HepG2 (cell line): ENCODE measurements around the gene RUVBL1. TPM values are rescaled to one million over a fixed set of nuclear protein-coding genes. Genes with fewer than 3 reads are reported as not detected.

Experiments used
- ERF ChIP-seq: IDR thresholded peaks from 2 replicates; pipeline ENCODE4 v1.6.1; 2018; ENCODE audit warnings: missing biosample characterization, missing genetic modification reagents
- EZH2 ChIP-seq: conservative IDR thresholded peaks from 2 replicates; pipeline ENCODE4 v1.6.1; 2012; ENCODE audit warnings: mild to moderate bottlenecking, low read depth, low read length, moderate library complexity
- KAT7 ChIP-seq: IDR thresholded peaks from 2 replicates; pipeline ENCODE4 v1.6.1; 2018; ENCODE audit warnings: borderline replicate concordance, missing compliant biosample characterization
- KDM4B ChIP-seq: sonication (generic); formaldehyde crosslinking; IDR thresholded peaks from 2 replicates; pipeline ENCODE4 v1.4.0; 2020; ENCODE audit warnings: missing genetic modification reagents
- MIER2 ChIP-seq: IDR thresholded peaks from 2 replicates; pipeline ENCODE4 v1.6.1; 2016; ENCODE audit warnings: missing biosample characterization, missing genetic modification reagents
- PHB2 ChIP-seq: fragments of 450-650 bp; IDR thresholded peaks from 2 replicates; pipeline ENCODE4 v1.6.1; 2018; ENCODE audit not compliant: partially characterized antibody
- PITX1 ChIP-seq: sonication (generic); formaldehyde crosslinking; IDR thresholded peaks from 2 replicates; pipeline ENCODE4 v1.5.1; 2020; ENCODE audit warnings: mild to moderate bottlenecking, missing genetic modification reagents
- POLR2G ChIP-seq: fragments of 200-400 bp; formaldehyde crosslinking; IDR thresholded peaks from 2 replicates; pipeline ENCODE4 v1.6.1; 2018; ENCODE audit warnings: mild to moderate bottlenecking, low read depth, low read length, moderate library complexity
- SATB2 ChIP-seq: sonication (generic); formaldehyde crosslinking; IDR thresholded peaks from 2 replicates; pipeline ENCODE4 v1.5.0; 2020; ENCODE audit warnings: missing genetic modification reagents
- SRSF4 ChIP-seq: fragments of 200-400 bp; formaldehyde crosslinking; IDR thresholded peaks from one replicate; pipeline ENCODE4 v1.6.1; 2018; ENCODE audit warnings: mild to moderate bottlenecking, low read depth, low read length, moderate library complexity; ENCODE audit not compliant: poor library complexity, severe bottlenecking
- TSC22D2 ChIP-seq: sonication (generic); formaldehyde crosslinking; IDR thresholded peaks from 2 replicates; pipeline ENCODE4 v1.5.1; 2020; ENCODE audit warnings: missing genetic modification reagents, mild to moderate bottlenecking, borderline replicate concordance
- ZBTB20 ChIP-seq: sonication (generic); formaldehyde crosslinking; IDR thresholded peaks from 2 replicates; pipeline ENCODE4 v1.8.1; 2023; ENCODE audit warnings: missing genetic modification reagents, low read depth, mild to moderate bottlenecking, borderline replicate concordance
- ZFP82 ChIP-seq: sonication (generic); formaldehyde crosslinking; IDR thresholded peaks from 2 replicates; pipeline ENCODE4 v1.5.1; 2020; ENCODE audit warnings: mild to moderate bottlenecking, missing genetic modification reagents, borderline replicate concordance
- ZFYVE20 ChIP-seq: sonication (generic); formaldehyde crosslinking; IDR thresholded peaks from 2 replicates; pipeline ENCODE4 v1.8.0; 2023; ENCODE audit warnings: low read depth, mild to moderate bottlenecking, moderate library complexity, missing genetic modification reagents, borderline replicate concordance
- ZKSCAN8 ChIP-seq: IDR thresholded peaks from 2 replicates; pipeline ENCODE4 v1.6.1; 2016; ENCODE audit warnings: borderline replicate concordance, missing genetic modification reagents, missing compliant biosample characterization
- ZNF20 ChIP-seq: sonication (generic); formaldehyde crosslinking; IDR thresholded peaks from 2 replicates; pipeline ENCODE4 v1.4.0; 2020; ENCODE audit warnings: mild to moderate bottlenecking, moderate library complexity, missing genetic modification reagents
- ZNF326 ChIP-seq: sonication (generic); formaldehyde crosslinking; IDR thresholded peaks from 2 replicates; pipeline ENCODE4 v1.4.0; 2020; ENCODE audit warnings: missing genetic modification reagents, borderline replicate concordance
- ZNF350 ChIP-seq: sonication (generic); formaldehyde crosslinking; IDR thresholded peaks from 2 replicates; pipeline ENCODE4 v1.4.0; 2020; ENCODE audit warnings: mild to moderate bottlenecking, low read depth, missing genetic modification reagents, borderline replicate concordance
- ZNF354B ChIP-seq: sonication (generic); formaldehyde crosslinking; IDR thresholded peaks from 2 replicates; pipeline ENCODE4 v1.8.0; 2022; ENCODE audit warnings: mild to moderate bottlenecking, missing genetic modification reagents
- ZNF468 ChIP-seq: sonication (generic); formaldehyde crosslinking; IDR thresholded peaks from 2 replicates; pipeline ENCODE4 v1.8.0; 2022; ENCODE audit warnings: mild to moderate bottlenecking, moderate library complexity, missing genetic modification reagents
- ZNF589 ChIP-seq: sonication (generic); formaldehyde crosslinking; conservative IDR thresholded peaks from 2 replicates; pipeline ENCODE4 v1.8.0; 2022; ENCODE audit warnings: mild to moderate bottlenecking, moderate library complexity, missing genetic modification reagents
- ZSCAN25 ChIP-seq: sonication (generic); formaldehyde crosslinking; IDR thresholded peaks from 2 replicates; pipeline ENCODE4 v1.8.0; 2022; ENCODE audit warnings: mild to moderate bottlenecking, missing genetic modification reagents
- polyA plus RNA-seq, 8 experiments: library from polyadenylated mRNA; depleted of rRNA in 3 of 8; stranded (reverse) in 7 of 8; unstranded in 1 of 8; fragments of >200 nt; fragmentation: Illumina TruSeq in 4 of 8; extraction: Trizol in 4 of 8; gene quantifications; 2 replicates each; pipeline versions ENCODE4 v1.2.1 to v1.2.3, GENCODE V29; 2011 to 2016; ENCODE audit warnings: low read depth in 4 of 8, missing spikeins in 1 of 8, mixed read lengths in 1 of 8; ENCODE audit not compliant: insufficient read depth in 1 of 8
- total RNA-seq, 5 experiments: library from RNA; depleted of rRNA; stranded (reverse); fragments of >200 nt; fragmentation: Illumina TruSeq; extraction: Trizol; gene quantifications; 2 replicates each; pipeline ENCODE4 v1.2.3, GENCODE V29; 2016; ENCODE audit warnings: low read depth in 1 of 5
- TF ChIP-seq, protein P1 (sequence below): sonication (generic); formaldehyde crosslinking; IDR thresholded peaks from 2 replicates; pipeline ENCODE4 v1.4.0; 2020; ENCODE audit warnings: missing genetic modification reagents, borderline replicate concordance
- TF ChIP-seq, protein P2 (sequence below), 2 experiments: fragments of 450-650 bp in 1 of 2; sonication (generic) in 1 of 2; formaldehyde crosslinking; IDR thresholded peaks; 2 replicates each; pipeline versions ENCODE4 v1.5.0 to v1.8.0; 2020 to 2022; ENCODE audit warnings: mild to moderate bottlenecking in 1 of 2, missing genetic modification reagents in 1 of 2

RUVBL1 gene
- total and polyA plus RNA-seq, 2 of the 13 experiments (the other 11 are each of a cell fraction or from before 2014, with no cell fraction given) = 32.7 to 86.3 TPM

DNA sequence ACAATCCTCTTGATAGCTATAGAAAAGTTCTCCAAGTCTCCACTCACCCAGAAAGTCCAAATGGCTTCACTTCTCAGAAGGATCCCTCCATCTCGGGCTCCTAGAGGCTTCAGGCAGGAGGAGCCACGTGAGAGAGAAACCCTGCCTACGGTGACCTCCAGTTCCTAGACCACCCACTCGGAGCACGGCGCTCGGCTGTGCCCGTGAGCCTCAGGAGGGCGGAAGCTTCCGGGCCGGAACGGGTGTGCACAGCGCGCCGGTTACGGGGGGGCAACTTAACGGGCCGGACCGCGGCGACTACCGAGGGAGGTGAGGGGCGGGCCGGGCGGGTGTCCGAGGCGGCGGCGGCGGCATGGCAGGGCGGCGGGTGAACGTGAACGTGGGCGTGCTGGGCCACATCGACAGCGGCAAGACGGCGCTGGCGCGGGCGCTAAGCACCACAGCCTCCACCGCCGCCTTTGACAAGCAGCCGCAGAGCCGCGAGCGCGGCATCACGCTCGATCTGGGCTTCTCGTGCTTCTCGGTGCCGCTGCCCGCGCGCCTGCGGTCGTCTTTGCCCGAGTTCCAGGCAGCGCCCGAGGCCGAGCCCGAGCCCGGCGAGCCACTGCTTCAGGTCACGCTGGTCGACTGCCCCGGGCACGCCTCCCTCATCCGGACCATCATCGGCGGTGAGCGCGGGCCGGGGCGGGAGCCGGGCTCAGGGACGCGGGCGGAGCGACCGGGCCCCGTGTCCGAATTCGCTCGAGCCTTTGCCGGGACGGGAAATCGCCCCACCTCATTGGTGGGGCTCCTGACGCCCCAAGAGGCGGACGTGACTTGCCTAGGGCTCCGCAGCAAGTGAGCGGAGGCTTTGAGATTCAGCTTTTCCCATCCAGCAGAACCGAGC, 29.8 kb upstream of the RUVBL1 start, which contains the start of gene EEFSEC (continued):
- TF ChIP-seq, protein P1, sequence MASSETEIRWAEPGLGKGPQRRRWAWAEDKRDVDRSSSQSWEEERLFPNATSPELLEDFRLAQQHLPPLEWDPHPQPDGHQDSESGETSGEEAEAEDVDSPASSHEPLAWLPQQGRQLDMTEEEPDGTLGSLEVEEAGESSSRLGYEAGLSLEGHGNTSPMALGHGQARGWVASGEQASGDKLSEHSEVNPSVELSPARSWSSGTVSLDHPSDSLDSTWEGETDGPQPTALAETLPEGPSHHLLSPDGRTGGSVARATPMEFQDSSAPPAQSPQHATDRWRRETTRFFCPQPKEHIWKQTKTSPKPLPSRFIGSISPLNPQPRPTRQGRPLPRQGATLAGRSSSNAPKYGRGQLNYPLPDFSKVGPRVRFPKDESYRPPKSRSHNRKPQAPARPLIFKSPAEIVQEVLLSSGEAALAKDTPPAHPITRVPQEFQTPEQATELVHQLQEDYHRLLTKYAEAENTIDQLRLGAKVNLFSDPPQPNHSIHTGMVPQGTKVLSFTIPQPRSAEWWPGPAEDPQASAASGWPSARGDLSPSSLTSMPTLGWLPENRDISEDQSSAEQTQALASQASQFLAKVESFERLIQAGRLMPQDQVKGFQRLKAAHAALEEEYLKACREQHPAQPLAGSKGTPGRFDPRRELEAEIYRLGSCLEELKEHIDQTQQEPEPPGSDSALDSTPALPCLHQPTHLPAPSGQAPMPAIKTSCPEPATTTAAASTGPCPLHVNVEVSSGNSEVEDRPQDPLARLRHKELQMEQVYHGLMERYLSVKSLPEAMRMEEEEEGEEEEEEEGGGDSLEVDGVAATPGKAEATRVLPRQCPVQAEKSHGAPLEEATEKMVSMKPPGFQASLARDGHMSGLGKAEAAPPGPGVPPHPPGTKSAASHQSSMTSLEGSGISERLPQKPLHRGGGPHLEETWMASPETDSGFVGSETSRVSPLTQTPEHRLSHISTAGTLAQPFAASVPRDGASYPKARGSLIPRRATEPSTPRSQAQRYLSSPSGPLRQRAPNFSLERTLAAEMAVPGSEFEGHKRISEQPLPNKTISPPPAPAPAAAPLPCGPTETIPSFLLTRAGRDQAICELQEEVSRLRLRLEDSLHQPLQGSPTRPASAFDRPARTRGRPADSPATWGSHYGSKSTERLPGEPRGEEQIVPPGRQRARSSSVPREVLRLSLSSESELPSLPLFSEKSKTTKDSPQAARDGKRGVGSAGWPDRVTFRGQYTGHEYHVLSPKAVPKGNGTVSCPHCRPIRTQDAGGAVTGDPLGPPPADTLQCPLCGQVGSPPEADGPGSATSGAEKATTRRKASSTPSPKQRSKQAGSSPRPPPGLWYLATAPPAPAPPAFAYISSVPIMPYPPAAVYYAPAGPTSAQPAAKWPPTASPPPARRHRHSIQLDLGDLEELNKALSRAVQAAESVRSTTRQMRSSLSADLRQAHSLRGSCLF = no peak
- 0 out of 2 replicates have a peak, but pooled peaks have one; percentile 67 for TF ChIP-seq ZNF589 (CRISPR knock-in tag)
- no peak for TF ChIP-seq PHB2
- no peak for TF ChIP-seq ZNF20 (CRISPR knock-in tag)
- TF ChIP-seq POLR2G = peak; percentile 82
- 0 out of 2 replicates have a peak, but pooled peaks have one; percentile 43 for TF ChIP-seq ZFYVE20 (CRISPR knock-in tag)
- peak; percentile 70; the same call in 1 of the 2 replicates for TF ChIP-seq ZNF354B (CRISPR knock-in tag)
- TF ChIP-seq SATB2 = no peak
- TF ChIP-seq ZNF326 (CRISPR knock-in tag) = no peak
- TF ChIP-seq KAT7 (CRISPR knock-in tag) = peak; percentile 99
- peak; percentile 71; the same call in 1 of the 2 replicates for TF ChIP-seq ZKSCAN8 (CRISPR knock-in tag)
- peak; percentile 87; the same call in 1 of the 2 replicates for TF ChIP-seq TSC22D2 (CRISPR knock-in tag)
- TF ChIP-seq ZBTB20 = peak; percentile 70; the same call in 1 of the 2 replicates
- TF ChIP-seq, protein P2, sequence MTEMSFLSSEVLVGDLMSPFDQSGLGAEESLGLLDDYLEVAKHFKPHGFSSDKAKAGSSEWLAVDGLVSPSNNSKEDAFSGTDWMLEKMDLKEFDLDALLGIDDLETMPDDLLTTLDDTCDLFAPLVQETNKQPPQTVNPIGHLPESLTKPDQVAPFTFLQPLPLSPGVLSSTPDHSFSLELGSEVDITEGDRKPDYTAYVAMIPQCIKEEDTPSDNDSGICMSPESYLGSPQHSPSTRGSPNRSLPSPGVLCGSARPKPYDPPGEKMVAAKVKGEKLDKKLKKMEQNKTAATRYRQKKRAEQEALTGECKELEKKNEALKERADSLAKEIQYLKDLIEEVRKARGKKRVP (CRISPR knock-in tag; IDR thresholded peaks at IDR 0.05) = peak in 1 of 2 experiments; percentile 80; a peak in 2 of 4 replicates
- no peak for TF ChIP-seq SRSF4
- no peak for TF ChIP-seq EZH2
- TF ChIP-seq KDM4B (CRISPR knock-in tag) = peak; percentile 91; the same call in 1 of the 2 replicates
- TF ChIP-seq ERF = peak; percentile 80; the same call in 1 of the 2 replicates
- no peak for TF ChIP-seq ZFP82
- TF ChIP-seq ZNF468 (CRISPR knock-in tag) = 0 out of 2 replicates have a peak, but pooled peaks have one; percentile 81
- 0 out of 2 replicates have a peak, but pooled peaks have one; percentile 19 for TF ChIP-seq MIER2 (CRISPR knock-in tag)
- peak; percentile 67; the same call in 1 of the 2 replicates for TF ChIP-seq ZSCAN25
- no peak; the same call in 1 of the 2 replicates for TF ChIP-seq PITX1 (CRISPR knock-in tag)
- peak; percentile 80; the same call in 1 of the 2 replicates for TF ChIP-seq ZNF350
